Stimulated activated CD4-positive, alpha-beta T cell treated with anti-CD3 and anti-CD28 coated beads, TNF-alpha, amount 100 ng/mL, for 4 hours (primary cell): Measurements from ENCODE around the gene ARID5A.
A peak's percentile ranks its signal among the peaks of the same experiment; 100 is the strongest.
"Not testable (repeated sequence)": the region's sequence is repeated elsewhere in the genome, so short reads cannot be mapped to it uniquely, and the experiment has no call there.

Experiments
- DNase-seq, 3 experiments: peaks; one replicate each; pipeline ENCODE4 v3.0.0-alpha.2; 2020; ENCODE audit warnings: low read depth in 3 of 3

Gene ARID5A

GRCh38 chr2:96541398-96542152, 5.0 kb downstream of the ARID5A start:
- DNase-seq: no peak

- DNase-seq: no peak
Measured at GRCh38 chr2:96542357-96542977, 5.9 kb downstream of the ARID5A start.

DNA sequence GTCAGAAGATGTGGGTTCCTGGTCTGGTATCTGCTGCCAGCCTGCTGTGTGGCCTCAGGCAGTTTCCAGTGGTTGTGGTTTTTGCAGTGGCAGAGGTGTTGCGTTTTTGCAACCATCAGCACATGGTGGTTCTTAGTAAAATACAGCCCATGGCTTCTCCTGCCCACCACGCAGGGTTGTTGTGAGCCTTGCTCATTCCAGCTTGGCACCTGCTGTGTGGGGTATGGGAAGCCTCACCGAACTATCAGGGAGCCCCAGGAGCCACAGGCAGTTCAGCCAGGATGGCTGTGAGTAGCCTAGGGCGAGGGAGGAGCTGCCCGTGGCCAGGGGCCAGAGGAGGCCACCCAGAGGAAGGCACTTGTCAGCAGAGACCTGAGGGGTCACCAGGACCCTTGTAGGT, 9.8 kb downstream of the ARID5A start:
- DNase-seq: no peak

GRCh38 chr2:96546797-96547196, 10.2 kb downstream of the ARID5A start:
- DNase-seq: no peak

DNA sequence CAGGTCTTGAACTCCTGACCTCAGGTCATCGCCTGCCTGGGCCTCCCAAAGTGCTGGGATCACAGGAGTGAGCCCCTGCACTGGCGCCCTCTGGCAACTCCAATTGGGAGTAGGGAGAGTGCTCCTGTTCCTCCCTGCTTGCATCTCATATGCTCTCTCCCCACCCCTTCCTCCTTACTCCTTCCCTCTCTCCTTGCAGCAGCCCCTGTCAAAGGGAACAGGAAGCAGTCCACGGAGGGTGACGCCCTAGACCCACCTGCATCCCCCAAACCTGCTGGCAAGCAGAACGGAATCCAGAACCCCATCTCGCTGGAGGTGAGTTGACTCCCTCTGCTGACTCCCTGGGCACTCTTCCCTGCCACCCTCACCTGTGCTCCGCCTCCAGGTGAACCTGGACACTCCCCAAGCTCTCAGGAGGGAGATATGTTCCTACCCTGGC, 10.7 kb downstream of the ARID5A start:
- DNase-seq: no peak

DNA sequence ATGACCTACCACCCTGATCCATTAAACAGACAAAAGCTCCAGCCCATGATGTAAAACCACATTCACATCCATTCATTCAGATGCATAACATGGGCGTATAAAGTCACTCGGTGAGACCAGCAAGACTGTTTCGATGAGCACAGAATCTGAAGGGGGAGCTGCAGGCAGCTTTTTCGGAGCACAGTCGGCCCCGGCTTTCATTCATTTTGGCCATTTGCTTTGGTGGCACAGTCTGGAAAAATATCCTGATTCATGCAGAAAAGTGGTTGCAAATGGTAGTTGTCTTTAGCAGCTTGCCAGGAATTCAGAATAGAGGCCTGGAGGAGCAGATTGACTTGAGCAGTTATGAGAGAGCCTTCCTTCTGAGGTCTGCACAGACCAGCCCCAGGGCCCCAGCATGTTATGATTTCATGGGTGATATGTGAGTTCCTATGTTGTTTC, 11.2 kb downstream of the ARID5A start:
- DNase-seq: no peak

GRCh38 chr2:96548558-96549465, 12.3 kb downstream of the ARID5A start:
- no peak for DNase-seq

GRCh38 chr2:96549466-96549785, 12.9 kb downstream of the ARID5A start:
- no peak for DNase-seq

DNA sequence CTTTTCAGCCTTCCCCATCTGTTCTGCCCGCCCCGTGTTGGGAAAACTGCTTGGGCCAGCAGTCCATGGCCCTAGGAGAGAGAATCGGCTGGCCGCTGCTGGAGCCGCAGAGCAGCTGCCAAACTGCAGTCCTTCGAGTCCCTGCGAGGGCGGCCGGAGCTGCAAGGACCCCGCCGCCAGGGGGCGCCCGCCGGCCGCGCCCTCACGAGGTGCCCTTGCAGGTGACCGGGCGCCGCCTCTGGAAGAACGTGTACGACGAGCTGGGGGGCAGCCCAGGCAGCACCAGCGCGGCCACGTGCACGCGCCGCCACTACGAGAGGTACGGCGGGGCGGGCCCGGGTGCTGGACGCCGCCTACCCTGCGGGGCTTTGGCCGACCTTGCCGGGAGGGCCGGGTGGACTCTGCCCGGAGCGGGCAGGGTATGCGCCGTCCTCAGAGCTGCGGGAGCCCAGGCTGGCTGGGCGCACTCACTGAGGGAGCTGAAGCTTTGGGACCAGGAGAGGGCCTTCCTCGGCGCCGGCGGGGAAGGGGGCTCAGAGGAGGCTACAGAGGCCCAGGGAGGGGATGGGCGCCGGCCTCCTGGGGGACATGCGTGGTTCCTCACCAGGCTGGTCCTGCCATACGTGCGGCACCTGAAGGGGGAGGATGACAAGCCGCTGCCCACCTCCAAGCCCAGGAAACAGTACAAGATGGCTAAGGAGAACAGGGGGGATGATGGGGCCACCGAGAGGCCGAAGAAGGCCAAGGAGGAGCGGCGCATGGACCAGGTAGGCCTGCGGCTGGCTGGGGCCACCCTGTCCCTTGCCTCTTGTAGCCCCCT, 13.6 kb downstream of the ARID5A start:
- DNase-seq: no peak

- DNase-seq: no peak
Measured at GRCh38 chr2:96550787-96551604, 14.4 kb downstream of the ARID5A start.

- no peak for DNase-seq
Measured at GRCh38 chr2:96551605-96552314, 15.2 kb downstream of the ARID5A start.

DNA sequence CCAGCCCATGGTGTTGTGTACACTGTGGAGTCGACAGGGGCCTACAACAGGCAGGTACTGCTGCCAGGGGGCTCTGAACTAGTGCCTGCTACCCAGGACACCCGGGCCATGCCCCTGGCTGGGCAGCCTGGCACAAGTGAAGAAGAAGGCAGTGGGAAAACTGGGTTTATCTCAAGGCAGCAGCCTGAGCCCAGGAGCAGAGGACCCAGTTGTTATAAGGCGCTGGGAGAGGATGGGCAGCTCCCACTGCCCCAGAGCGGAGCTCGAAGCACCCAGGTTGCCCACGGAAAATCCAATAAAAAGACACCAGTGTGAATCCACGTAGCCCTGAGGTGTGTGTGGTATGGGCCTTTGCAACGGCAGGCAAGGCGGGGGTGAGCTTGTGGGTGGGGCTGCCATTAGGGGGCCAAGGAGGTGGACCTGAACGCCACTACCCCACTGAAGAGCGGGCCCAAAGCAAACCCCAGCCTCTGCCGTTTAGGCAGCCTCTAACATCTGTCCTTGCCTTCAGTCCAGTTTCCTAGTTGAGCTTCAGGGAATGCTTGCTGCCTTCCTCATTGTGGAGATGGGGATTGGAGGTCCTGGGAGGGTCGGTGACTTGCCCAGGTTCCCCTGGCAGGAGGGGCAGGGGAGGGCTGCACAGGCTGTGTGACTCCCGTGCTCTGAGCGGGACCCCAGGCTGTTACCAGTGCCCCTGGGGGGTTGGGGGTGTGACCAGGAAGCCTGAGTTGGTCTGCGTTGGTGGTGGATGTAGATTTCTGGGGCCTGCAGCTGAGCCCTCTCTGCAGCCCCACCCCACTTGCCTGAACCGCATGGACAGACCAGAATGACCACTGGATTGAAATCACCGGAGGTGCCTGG, 16.0 kb downstream of the ARID5A start:
- DNase-seq: no peak

GRCh38 chr2:96553176-96553956, 16.8 kb downstream of the ARID5A start:
- no peak for DNase-seq

- not testable (repeated sequence) for DNase-seq
Measured at GRCh38 chr2:96553957-96554292, 17.4 kb downstream of the ARID5A start.

DNA sequence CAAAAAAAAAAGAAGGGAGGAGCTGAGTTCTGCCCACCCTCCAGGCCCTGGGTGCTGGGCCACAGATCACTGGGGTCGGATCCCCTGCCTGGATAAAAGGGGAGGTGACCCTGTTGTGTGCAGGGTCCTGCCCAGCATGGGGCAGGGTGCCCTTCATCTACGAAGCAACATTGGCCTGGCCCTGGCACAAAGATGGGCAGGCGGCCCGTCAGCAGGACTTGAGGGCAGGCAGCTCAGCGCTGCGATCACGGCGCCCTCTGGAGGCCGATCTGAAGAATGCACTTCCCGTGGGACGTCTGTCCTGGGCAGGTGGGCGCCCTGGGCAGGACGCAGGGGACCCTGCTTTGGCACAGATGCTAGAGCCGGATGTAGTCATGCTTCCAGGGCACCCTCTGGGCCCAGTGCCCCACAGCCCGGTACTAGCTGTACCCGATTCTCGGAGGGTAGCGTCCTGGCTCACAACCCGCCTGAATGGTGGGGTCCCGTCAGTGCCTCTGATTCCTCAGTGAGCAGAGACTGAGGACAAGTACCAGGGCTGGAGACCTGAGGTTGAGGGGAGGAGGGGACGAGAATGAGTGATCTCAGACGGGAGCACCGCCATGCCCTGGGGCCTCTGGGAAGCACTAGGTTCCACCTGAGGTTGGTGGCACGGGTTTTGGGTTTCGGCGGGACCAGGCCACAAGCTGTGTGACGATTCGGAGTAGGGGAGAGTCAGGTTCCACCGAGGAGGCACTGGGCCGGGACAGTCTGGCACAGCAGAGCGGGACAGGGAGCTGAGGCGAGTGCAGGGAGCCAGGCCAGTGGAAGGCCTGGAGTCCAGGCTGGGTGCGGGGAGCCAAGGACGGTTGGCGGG, 18.0 kb downstream of the ARID5A start:
- peak in 2 of 3 experiments; percentile 44 to 53 for DNase-seq

DNA sequence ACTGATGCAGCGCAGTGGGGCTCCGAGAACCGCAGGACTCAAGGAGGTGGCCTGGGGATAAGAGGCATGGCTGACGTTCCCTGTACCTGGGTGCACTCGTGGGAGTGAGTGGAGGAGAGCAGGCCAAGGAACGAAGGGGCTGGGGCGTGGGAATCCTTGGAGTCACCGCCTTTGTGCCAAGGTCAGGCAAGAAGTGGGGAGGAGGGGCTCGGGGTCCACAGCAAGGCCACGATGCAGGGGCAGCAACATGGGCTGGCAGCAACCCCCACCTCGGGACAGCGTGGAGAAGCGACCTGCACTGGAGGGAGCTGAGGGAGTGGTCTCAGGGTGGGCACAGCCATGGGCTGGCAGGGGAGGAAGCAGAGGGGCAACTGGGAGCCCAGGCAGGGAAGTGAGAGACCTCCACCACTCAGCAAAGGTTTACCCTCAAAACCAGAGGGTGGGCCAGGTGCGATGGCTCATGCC, 18.6 kb downstream of the ARID5A start:
- no peak for DNase-seq
